ENCODE measurements around the gene DNAAF3. TPM values are rescaled to one million over a fixed set of nuclear protein-coding genes. Genes with fewer than 3 reads are reported as not detected.
A peak's percentile ranks its signal among the peaks of the same experiment; 100 is the strongest.
"Not testable (repeated sequence)": the region's sequence is repeated elsewhere in the genome, so short reads cannot be mapped to it uniquely, and the experiment has no call there.

DNAAF3 gene
- total RNA-seq, 1 donor from 2014 or later: 1.5 TPM

DNA sequence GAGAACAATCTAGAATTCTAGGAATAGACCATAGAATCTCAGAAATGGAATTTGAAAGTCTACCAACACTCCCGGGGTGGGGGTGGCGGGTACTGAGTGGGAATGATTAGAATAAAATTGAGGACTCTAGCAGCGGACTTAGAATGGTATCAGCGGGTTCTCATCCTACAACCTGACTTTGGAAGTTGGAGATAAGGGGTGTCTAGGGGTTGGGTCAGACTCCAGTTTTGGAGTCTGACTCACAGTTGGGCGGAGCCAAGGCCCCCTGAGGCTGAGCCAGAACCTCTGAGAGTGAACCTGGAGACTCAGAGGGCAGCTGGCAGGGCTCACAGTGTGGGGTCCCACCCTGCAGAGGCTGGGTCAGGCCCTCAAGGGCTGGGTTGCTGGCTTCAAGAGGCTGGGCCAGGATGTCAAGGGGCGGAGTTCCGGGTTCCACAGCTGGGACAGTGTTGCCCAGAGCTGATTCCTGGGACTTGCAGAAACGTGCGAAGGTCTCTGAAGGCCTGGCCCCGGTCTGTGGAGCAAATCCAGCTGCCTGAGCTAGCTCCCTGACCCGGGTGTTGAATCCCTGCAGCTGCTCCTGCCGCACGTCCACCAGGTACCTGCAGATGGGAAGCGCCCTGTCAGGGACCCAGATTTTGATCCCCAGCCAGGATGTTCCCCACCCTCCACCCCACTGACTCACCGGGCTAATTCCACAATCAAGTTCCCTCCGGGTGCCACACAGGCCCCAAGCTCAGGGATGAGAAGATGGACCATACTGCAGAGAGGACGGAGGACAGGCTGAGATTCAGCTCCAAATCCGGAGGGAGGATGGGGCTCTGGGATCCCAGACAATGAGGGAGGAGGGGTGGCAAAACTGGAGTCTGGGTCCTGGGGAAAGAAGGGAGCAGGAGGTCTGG lies 7.3 kb downstream of the DNAAF3 start:
- Mint-ChIP-seq H3K36me3 (ENCODE audit: unreplicated experiment) (no peaks in the 10 kb centered on the region), H3K27me3 (ENCODE audit: unreplicated experiment) (peaks cover 13% of the 10 kb centered on the region), H3K4me3 (ENCODE audit: unreplicated experiment) (no peak overlapping the region), H3K9me3 (ENCODE audit: unreplicated experiment) (no peaks in the 10 kb centered on the region), H3K4me1 (ENCODE audit: unreplicated experiment) (peaks cover 29% of the 10 kb centered on the region), H3K27ac (ENCODE audit: unreplicated experiment) (no peak overlapping the region)
- TF ChIP-seq, protein P1, sequence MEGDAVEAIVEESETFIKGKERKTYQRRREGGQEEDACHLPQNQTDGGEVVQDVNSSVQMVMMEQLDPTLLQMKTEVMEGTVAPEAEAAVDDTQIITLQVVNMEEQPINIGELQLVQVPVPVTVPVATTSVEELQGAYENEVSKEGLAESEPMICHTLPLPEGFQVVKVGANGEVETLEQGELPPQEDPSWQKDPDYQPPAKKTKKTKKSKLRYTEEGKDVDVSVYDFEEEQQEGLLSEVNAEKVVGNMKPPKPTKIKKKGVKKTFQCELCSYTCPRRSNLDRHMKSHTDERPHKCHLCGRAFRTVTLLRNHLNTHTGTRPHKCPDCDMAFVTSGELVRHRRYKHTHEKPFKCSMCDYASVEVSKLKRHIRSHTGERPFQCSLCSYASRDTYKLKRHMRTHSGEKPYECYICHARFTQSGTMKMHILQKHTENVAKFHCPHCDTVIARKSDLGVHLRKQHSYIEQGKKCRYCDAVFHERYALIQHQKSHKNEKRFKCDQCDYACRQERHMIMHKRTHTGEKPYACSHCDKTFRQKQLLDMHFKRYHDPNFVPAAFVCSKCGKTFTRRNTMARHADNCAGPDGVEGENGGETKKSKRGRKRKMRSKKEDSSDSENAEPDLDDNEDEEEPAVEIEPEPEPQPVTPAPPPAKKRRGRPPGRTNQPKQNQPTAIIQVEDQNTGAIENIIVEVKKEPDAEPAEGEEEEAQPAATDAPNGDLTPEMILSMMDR (IDR thresholded peaks at IDR 0.05): no peak
- no peak for DNase-seq (ENCODE audit: extremely low spot score, unreplicated experiment)

DNA sequence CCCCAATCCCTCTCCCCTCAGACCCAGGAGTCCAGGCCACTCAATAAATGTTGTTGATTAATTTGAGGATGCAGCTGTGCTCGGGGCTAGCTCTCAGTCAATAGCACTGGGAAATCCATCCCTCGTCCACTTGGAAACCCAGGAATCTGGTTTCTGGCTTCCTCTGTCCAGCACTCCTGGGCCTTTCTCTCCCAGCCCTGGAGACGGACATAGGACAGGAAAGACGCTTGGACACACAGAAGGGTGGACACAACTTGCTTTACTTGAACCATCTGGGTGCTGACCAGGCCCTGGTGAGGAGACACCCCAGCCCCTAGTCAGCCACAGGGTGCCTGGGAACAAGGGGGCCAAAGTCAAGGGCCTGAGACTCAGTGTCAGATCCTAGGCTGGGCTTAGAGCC lies 8.0 kb downstream of the DNAAF3 start:
- Mint-ChIP-seq H3K27ac (ENCODE audit: unreplicated experiment) (no peak overlapping the region), H3K4me3 (ENCODE audit: unreplicated experiment) (no peak overlapping the region), H3K4me1 (ENCODE audit: unreplicated experiment) (peaks cover 29% of the 10 kb centered on the region), H3K36me3 (ENCODE audit: unreplicated experiment) (no peaks in the 10 kb centered on the region), H3K9me3 (ENCODE audit: unreplicated experiment) (no peaks in the 10 kb centered on the region), H3K27me3 (ENCODE audit: unreplicated experiment) (peaks cover 13% of the 10 kb centered on the region)
- DNase-seq (ENCODE audit: extremely low spot score, unreplicated experiment): no peak
- TF ChIP-seq, protein P1 (IDR thresholded peaks at IDR 0.05): no peak

DNA sequence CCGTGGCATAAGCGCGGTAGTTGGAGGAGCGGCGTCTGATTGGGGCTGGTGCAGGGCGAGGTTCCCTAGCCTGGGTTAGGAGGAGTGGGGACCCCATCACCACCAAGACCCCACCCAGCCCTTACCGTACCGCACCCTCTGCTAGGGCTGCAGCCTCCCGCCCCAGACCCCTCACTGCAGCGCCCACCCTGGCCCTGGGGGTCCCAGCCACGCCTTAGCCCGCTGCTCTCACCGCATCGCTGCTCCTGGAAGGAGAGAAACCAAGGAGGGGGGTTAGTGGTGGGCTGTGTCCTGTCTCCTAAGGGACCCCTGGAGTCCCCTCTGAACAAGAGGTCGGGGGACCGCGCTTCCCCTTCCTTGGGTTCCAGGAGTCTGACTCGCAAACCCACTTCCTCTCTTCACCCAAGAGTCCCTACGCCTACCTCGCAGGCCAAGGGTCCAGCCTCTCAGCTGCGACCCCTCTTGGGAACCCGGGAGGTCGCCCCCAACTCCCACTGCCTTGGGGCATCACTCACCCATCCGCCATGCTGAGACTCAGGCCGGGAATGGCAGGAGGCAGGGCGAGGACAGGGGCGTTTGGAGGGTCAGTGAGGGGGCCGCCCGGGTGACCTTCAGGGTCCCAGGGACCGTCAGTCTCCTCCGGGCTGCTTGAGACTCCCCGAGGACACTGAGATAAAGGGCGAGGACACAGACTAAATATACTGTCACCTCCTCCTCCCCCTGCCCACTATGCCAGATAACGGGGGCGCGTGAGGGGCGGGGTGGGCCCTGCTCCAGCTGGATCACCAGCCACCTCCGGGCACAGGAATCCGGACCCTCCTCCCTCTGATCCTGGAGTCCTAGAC lies 9.1 kb downstream of the DNAAF3 start, which contains the start of gene TNNI3:
TNNI3 (minus strand) TSS at position 669 of the 845 bp plus-strand sequence; CDS start at position 526, 143 bp downstream.
- H3K4me1 Mint-ChIP-seq (ENCODE audit: unreplicated experiment): peaks cover 29% of the 10 kb centered on the region
- H3K9me3 Mint-ChIP-seq (ENCODE audit: unreplicated experiment): no peaks in the 10 kb centered on the region
- TF ChIP-seq, protein P1 (IDR thresholded peaks at IDR 0.05): no peak
- H3K36me3 Mint-ChIP-seq (ENCODE audit: unreplicated experiment): no peaks in the 10 kb centered on the region
- H3K27ac Mint-ChIP-seq (ENCODE audit: unreplicated experiment): no peak within 1 kb of the TSS
- peak within 1 kb of the TSS; percentile 38 for H3K4me3 Mint-ChIP-seq (ENCODE audit: unreplicated experiment)
- peaks cover 13% of the 10 kb centered on the region for H3K27me3 Mint-ChIP-seq (ENCODE audit: unreplicated experiment)
- DNase-seq (ENCODE audit: extremely low spot score, unreplicated experiment): no peak

DNA sequence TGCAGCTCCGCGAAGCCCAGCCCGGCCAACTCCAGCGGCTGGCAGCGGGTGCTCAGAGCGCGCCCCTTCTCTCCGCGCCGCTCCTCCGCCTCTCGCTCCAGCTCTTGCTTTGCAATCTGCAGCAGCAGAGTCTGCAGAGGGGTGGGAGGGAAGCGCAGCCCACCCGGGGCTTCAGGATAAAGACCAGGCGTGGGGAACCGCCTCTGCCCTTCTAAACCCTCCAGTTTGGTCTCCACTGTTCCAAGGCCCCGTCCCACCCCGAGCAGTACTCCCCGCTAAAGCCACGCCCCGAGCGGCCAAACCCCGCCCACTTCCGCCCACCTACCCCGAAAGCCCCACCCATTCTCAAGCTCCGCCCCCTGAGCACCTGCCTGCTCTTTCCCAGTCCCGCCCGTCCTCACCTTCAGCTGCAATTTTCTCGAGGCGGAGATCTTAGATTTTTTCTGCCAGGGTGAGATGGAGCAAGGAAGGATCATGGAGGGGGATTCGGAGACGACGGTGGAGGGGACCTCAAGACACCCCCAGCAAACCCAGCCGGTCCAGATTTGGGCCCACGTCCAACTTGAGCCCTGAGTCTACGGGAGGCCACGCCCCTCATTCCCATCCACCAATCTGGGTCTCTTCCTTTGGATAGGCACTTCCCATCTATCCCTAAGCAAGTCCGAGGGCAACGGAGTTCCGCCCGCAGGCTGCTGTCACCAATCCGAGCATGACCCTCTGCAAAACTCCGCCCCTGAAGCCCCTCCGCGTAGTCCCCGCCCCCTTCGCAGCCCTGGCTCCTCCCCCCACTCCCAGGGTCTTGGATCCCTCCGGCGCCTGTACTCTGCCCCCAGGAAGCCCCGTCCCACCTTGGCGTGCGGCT lies 10.0 kb downstream of the DNAAF3 start:
- no peak overlapping the region for H3K27ac Mint-ChIP-seq (ENCODE audit: unreplicated experiment)
- no peaks in the 10 kb centered on the region for H3K36me3 Mint-ChIP-seq (ENCODE audit: unreplicated experiment)
- H3K4me3 Mint-ChIP-seq (ENCODE audit: unreplicated experiment): peak overlapping the region; percentile 38
- no peaks in the 10 kb centered on the region for H3K9me3 Mint-ChIP-seq (ENCODE audit: unreplicated experiment)
- peaks cover 29% of the 10 kb centered on the region for H3K4me1 Mint-ChIP-seq (ENCODE audit: unreplicated experiment)
- DNase-seq (ENCODE audit: extremely low spot score, unreplicated experiment): no peak
- peaks cover 13% of the 10 kb centered on the region for H3K27me3 Mint-ChIP-seq (ENCODE audit: unreplicated experiment)
- TF ChIP-seq, protein P1 (IDR thresholded peaks at IDR 0.05): no peak

DNA sequence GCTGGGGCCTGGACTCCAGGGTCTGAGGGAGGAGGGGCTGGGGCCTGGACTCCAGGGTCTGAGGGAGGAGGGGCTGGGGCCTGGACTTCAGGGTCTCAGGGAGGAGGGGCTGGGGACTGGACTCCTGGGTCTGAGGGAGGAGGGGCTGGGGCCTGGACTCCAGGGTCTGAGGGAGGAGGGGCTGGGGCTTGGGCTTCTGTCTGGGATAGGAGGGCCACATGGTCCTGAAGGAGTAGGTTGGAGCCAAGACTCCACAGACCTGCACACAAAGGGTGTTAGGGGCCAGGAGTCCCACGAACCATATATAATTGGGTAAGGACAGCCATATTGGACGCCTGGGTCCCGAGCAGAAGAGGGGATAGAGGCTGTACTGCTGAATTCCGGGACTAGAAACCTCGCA lies 10.6 kb downstream of the DNAAF3 start:
- DNase-seq (ENCODE audit: extremely low spot score, unreplicated experiment); H3K4me3 Mint-ChIP-seq (ENCODE audit: unreplicated experiment); H3K36me3 Mint-ChIP-seq (ENCODE audit: unreplicated experiment); H3K27ac Mint-ChIP-seq (ENCODE audit: unreplicated experiment); H3K9me3 Mint-ChIP-seq (ENCODE audit: unreplicated experiment): not testable (repeated sequence)
- Mint-ChIP-seq H3K27me3 (ENCODE audit: unreplicated experiment) (peaks cover 14% of the 10 kb centered on the region), H3K4me1 (ENCODE audit: unreplicated experiment) (peaks cover 29% of the 10 kb centered on the region)
